GM19397 (cell line): ENCODE measurements around the gene RGS3.

ENCODE experiments used
- ATAC-seq: cut with Tn5 transposase; IDR thresholded peaks from one replicate; pipeline ENCODE4 v1.9.1; 2021; ENCODE audit warnings: mild to moderate bottlenecking, moderate library complexity; ENCODE audit not compliant: unreplicated experiment

The RGS3 gene

DNA sequence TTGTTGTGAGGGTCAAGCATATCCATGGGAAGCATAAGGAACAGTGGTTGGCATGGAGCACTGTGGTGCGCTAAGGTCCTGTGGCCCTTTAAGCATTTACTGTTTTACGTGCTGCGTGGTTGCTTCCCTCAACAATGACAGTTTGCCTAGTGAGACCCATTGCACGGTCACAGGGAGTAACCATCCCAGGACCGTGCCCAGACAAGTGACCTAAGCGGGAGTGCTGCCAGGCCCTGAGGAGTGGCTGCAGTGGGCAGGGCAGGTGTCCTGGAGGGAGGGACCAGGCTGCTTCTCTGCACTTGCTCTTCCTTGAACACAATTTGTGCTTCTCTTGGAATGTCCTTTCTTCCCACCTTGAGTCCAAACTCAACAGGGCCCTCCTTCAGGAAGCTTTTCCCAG is 64.6 kb downstream of the RGS3 start:
- no peak for ATAC-seq

DNA sequence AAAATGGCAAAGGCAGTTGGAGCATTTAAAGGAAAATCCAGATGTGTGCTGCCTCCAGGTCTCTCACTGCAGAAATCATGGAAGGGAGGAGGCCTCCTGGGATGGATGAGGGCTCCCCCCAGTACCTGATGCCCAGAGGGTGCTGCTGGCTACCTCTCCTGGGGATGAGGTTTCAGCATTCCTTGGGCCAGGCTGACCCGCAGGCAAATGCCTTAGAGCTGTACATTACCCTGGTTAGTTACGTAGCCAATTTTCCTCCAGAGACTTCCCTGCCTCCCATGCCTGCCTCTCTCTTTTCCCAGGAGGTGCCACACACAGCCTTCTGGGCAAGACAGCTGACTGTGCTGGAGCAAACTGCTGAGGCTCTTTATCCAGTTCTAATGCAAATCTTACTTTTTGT is 65.3 kb downstream of the RGS3 start:
- no peak for ATAC-seq

DNA sequence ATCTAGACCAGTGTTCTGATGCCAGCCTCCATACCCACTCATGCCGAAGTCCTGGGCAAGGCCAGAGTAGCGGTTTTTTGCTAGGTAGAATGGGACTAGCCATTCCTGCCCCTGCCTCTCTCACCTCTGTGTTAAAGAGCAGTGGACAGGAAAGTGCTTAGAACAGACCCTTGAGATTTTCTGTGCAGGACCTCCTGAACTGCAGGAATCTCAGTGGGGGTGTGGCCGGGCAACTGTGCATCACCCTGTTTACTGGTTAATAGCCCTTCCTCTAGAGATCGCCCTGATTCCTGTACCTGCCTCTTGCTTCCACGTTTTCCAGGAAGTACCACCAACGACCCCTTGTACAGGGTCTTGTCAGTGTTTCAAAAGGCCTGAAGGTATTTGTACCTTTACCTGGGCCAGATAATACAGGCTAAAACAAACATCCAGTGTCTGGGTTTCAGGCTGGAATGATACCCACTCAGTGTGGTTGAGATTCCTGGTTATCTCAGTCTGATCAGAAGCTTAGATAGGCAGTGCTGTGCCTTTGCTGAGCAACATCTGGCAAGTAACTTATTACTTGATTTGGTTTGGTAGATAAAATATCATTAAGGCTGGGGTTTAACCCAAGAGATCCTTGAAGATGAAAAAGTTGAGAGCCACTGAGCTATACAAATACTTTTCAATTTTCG is 65.9 kb downstream of the RGS3 start:
- ATAC-seq, result no peak

DNA sequence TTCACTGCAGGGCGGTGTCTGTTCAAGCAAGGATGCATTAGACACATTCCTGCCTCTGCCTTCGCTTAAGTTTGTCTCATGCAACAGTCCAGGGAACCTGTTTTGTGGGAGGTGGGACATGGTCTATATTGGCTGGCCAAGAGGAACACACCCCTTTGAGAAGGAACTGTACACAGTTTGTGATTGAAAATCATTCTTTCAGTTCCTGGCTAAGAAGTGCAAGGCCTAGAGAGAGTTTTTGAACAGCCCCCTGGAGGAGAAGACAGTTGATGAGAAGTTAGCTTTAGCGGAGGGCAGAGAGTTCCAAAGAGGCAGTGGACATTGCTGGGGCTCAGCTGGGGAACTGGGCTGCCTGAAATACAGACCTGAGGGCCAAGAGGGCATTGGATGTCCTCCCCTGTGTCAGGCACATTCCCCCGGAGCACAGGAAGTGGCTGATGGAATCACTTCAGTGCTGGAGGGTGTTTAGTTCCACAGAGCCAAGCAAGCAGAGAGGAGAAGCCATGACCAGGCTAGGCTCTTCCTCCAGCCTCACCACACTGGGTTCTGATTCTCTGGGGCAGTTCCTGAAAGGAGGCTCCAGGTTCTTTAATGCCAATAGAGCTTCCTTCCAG is 66.6 kb downstream of the RGS3 start:
- ATAC-seq, result no peak

DNA sequence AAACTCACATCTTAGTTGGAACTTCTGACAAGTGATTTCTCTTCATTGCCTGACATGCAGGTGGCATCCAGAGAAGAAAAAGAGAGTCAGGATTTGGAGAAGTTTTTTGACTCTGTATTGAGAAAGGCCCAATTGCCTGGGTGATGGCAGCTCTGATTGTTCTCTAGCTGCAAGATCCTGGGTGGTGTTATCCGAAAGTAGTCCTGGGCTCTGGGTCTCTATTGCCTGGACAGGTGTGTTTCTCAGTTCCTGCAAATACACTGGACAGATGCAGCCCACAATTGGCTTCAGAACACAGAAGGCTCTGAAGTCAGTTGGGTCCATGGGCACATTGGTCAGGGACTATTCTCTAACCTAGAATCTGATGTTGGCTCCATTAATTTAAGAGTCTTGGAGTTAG is 67.4 kb downstream of the RGS3 start:
- no peak for ATAC-seq

DNA sequence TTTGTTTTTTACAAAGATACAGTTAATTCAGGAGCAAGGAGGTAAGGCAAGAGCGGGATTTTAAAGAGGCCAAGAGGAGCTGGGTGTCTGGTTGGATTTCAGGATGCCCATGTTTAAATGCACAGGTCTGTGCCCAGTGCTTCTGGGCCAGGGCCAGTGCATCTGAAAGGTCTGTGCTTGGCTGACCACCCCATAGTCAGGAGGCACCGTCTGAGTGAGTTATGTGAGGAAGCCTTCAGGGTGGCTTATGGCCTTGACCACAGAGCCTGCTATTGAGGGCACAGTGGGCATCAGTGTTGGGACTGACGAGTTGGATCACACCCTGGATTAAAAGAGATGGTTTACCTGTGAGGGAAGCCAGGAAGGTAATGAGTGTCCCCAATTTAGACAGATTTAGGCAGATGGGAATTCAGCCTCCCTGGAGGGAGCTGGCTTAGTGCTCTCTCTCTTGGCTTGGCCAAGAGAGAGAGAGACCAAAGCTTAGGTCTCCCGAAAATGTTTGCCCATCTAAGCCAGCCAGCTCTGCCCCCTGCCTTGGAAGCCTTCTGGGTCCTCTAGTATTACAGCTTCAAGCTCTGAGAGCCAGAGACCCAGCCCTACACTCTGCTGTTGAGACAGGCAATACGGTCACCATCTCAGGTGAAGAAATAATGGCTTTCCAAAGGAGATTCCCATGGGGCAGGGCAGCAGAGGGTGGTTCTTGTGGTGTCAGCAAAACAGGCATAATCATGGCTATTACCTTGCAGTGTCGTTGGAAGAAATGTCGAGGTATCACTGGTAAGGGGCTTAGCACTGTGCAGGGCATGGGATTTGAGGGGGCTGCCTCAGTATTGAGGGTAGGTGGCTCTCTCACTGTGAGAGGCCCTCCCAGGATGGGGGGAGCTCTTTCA is 68.6 kb downstream of the RGS3 start:
- ATAC-seq, result no peak

DNA sequence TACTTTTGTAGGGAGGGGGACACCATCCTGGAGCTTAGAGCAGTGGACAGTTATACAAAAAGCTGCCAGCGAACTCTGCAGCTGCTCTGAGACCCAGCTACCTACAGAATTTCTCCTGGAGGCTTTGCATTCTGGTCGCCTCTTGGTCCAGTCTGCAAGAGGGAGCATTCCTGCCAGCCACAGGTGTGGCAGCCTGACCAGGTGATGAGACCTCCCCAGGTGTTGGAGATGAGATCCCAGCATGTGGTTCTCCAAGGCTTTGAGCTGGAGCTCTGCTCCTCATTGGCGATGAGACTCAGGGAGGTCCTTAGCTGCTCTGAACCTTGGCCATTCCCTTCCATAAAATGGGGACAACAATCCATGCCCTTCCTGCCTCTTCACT is 69.3 kb downstream of the RGS3 start:
- ATAC-seq, result no peak

DNA sequence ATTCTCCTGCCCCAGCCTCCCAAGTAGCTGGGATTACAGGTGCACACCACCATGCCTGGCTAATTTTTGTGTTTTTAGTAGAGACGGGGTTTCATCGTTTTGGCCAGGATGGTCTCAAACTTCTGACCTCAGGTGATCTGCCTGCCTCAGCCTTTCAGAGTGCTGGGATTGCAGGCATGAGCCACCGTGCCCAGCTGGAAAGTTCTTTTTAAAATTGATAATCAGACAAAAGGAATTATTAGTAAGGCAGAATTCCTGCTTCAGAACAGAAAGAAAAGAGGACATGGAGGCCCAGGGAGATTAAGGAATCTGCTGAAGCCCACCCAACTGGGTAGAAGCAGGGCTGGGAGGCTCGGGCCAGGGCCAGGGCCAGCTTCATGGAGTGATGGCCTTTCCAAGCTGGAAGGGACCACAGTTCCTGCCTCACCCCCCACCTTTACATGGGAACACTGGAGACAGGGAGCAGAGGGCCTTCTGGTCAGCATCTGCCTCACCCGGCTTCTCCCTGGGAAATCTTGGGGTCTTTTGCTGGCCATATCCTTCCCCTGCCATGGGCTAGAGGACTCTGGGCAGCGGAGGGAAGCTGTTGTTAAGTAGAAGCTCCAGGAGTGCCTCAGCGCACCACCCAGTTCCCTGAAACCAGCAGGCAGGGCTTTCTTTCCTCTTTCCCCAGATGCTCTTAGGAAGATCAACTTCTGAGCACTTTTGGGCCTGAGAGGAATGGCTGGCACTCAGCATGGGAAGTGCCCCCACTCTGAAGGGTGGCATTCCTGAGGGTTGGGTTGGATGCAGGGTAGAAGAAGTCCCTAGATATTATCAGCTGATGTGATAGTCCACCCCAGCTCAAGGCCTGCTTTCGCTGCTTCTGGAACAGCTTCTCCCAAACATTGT is 70.1 kb downstream of the RGS3 start:
- ATAC-seq, result no peak

DNA sequence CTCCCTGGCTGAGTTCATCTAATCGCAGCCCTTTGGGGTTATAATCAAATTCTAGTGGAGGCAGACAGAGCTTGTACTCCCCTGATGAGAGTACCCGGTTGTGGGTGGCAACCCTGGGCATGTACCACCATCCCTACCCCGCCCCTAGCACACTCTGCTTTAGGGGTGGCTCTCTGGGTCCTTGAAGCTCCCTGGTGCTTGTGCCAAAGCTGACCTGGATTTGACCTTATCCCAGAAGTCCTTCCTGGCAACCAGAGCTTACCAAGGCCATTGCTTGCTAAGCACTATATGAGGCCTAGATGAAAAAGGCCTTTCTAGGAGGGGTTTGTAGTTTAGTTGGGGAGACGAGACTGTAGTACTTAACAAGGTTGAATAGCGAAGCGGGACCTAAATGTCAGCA is 72.2 kb downstream of the RGS3 start:
- no peak for ATAC-seq

DNA sequence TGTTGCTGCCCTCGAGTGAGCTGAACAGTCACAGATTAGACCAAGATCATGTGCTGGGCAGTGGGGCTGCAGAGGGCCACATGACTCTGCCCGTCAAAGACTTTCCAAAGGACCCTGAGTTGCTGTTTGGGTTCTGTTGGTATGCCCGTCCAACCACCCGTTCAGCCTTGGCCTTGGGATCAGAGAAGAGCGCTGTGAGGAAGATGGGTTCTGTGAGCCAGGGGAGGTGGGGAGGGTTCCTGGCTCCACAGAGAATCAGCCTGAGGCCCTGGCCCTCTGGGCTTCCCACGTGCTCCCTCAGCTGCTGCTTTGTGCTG is 72.6 kb downstream of the RGS3 start:
- ATAC-seq, result no peak

DNA sequence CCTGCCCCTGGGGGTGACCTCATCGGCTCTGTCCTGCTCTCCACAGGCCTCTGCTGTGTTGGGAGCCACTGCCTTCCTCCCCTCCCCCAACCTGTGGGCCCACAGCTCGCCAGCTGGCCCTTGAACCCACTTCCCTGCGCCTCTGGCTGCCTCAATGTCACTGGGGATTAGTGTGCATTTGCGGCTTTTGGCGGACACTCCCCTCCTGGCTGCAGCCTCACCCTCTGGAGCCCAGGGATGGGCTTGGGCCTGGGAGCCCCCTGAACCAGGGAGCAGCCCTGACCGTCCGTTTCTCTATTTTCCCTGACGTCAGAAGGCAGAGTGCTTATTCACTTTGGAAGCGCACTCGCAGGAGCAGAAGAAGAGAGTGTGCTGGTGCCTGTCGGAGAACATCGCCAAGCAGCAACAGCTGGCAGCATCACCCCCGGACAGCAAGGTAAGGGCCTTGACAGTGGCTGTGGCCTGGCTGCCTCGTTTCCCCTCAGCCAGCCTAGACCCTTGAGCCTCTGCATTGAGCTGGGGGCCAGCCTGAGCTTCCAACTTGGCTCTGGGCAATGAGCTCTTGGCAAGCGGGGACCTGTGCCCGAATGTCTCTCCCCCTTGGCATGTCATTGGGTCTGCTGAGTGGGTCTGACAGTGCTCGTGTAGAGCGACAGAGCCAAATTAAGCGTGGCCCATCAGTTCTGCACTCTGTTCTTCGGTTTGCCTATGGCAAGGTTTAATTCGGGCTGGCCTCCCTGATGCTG is 73.1 kb downstream of the RGS3 start:
- ATAC-seq, result no peak

DNA sequence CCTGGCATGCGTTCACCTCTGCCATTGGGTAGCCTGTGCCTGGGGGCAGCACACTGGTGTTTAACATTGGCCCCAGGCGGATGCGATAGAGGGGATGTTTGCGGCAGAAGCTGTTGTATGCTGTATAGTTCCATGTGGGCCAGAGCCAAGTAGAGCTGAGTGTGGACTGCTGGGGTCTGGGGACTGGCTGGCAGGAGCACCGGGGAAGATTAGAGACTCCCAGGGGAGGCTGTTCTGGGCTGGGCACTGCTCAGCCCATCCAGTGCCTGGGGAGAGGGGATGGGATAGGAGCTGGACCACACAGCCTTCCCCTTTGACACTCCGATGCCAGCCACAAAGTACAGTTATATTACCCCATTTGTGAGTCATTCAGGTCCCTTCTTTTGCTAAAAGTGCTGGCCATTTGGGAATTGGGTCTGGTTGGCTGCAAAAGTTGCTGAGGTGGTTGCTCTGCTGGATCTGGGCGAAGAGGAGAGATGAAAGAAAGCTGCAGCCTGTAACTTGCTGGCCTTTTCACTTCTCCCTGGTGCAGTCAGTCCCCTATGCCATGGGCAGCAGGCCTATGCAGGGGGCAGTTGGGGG is 73.8 kb downstream of the RGS3 start:
- ATAC-seq, result no peak

DNA sequence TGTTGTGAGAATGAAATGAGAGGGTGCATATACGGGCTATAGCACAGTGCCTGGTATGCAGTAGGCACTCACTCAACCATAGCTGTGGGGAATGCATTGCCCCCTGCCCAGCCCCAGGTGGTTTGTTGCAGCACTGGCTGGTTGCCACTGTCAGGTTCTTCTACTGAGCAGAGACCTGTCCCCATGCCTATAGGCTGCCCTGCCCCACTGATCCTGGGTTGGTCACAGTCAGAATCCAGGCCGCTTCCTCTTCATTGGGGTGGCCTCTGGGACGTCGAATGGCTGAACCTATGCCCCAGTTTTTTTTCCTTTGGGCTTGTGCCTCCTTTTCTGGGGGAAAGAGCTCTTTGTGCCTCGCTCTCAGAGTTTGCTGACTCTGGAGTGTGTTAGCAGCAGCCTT is 74.6 kb downstream of the RGS3 start:
- ATAC-seq, result no peak

DNA sequence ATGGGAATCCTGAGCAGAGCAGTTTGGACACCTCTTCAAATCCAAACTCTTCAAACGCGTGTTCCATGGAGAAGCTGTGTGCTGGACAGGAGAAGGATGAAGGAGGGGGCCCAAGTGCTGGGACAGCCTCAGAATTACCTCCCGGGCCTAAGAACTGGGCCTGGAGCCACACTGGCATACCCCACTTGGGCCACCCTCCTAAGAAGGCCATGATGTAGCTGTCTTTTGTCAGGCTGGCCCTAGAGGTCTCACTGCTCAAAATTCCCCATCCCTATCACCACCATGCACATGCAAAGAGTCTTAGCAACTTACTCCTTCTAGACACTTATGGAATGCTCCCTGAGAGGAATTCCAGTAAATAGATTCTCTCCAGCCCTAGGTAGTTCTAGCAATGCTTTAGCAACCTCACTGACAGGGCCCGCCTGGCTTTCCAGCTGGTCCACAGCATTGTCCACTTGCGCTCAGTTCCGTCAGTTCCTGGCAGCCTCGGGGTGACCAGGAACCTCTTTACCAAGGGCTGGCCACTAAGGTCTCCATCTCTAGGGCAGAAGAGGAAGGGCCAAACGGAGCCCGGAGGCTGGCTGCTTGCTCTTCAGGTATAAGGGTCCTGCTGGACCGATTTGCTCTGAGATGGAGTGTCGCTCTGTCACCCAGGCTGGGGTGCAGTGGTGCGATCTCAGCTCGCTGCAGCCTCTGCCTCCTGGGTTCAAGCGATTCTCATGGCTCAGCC is 75.3 kb downstream of the RGS3 start:
- ATAC-seq, result no peak

DNA sequence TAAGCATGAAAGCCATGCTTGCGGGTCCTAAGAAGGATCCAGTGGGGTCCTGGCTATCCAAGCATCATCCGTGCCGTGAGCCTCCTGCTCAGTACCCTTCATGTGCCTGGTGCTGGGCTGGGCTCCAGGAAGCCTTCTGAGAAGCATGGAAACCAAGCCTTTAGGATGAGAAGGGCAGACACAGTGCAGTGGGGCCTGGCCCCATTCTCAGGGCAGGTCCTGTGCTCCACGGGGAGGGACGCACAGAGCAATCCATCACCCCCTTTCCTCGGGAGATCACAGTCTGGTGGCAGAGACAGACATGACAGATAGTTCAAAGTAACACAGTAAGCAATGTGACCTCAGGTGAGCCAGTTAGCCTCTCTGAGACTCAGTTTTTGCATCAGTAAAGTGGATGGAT is 76.9 kb downstream of the RGS3 start:
- no peak for ATAC-seq

DNA sequence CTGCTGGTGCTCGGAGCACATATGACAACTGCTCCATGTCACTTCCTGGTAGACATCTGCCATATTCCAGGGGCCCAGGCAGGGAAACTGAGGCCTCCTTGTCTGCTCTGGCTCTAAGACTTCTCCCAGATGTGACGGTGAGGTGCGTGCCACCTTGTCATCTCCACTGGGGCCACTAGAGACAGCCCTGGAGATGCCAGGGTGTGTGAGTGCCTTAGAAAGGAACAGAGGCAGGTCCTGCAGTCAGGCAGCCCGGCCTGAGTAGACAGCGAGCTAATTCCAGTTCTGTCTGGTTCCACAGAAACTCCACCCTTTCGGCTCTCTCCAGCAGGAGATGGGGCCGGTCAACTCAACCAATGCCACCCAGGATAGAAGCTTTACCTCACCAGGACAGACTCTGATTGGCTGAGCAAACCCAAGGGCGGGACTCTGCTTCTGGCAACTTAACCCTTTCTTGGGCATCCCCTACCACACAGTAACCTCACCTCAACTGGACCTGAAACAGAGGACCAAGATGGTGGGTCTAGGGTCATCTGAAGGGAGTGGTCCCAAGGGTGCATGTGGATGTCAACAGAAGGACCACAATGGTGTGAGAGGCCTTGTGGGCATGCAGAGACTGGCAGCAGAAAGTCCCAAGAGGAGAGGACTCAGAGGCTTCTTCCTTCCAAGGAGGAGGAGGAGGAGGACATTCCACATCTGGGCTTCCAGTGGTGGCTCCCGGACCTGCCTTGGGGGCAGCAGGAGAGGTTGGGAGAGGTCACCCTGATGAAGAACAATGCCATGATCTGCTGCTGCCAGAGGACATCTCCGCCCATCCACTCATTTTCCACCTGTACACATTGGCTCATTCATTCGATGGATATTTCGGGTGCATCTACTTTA is 77.7 kb downstream of the RGS3 start:
- ATAC-seq, result no peak

DNA sequence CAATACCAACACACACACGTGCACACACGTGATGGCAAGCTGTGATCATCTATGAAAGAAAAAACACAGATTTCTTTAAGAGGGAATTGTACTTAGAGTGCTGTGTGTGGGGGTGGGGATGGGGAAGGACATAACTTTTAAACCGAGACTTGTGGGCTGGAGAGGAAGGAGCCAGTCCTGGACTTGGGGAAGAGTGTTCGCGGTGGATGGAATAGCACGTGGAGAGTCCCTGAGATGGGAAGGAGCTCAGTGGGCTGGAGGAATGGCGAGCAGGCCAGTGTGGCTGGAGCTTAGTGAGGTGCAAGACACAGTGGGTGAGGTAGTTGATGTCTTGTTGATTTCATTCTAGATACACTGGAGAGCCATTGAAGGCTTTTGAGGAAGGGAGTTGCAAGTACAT is 78.5 kb downstream of the RGS3 start:
- ATAC-seq, result no peak

DNA sequence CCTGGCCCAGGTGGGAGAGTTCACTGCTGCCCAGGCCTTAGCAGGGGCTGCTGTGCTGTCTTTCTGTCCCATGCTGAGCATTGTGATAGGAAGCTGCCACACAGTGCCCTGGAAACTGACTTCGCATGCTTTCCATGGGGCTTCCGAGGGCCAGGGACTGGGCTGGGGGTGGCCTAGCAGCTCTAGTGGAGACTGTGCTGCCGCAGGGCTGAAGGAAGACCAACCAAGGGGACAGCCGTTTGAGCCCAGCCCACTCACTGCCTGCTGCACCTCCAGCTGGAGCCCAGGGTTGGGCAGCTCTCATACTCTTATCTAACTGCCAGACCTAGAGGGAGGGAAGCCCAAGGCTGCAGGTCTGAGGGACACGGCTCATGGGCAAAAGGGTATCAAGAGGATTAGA is 79.2 kb downstream of the RGS3 start:
- ATAC-seq, result no peak
